HEK293 (cell line): ENCODE measurements around the gene OR13C3.

Source experiments
- SALL2 ChIP-seq: fragments of 450-650 bp; formaldehyde crosslinking; IDR thresholded peaks from 2 replicates; pipeline ENCODE4 v1.5.0; 2017; ENCODE audit warnings: missing biosample characterization, mild to moderate bottlenecking, missing genetic modification characterization, borderline replicate concordance
- SP2 ChIP-seq: fragments of 450-650 bp; formaldehyde crosslinking; IDR thresholded peaks from 2 replicates; pipeline ENCODE4 v1.5.1; 2016; ENCODE audit warnings: missing biosample characterization, missing genetic modification characterization
- ZBTB44 ChIP-seq: fragments of 450-650 bp; IDR thresholded peaks from 2 replicates; pipeline ENCODE4 v1.5.1; 2018; ENCODE audit warnings: missing biosample characterization, mild to moderate bottlenecking, missing genetic modification characterization
- ZBTB8A ChIP-seq: fragments of 450-650 bp; formaldehyde crosslinking; IDR thresholded peaks from 2 replicates; pipeline ENCODE4 v1.5.1; 2016; ENCODE audit warnings: missing biosample characterization, missing genetic modification characterization
- ZFP3 ChIP-seq: fragments of 450-650 bp; formaldehyde crosslinking; IDR thresholded peaks from 2 replicates; pipeline ENCODE4 v1.5.1; 2016; ENCODE audit warnings: low read depth, missing biosample characterization, missing genetic modification characterization
- ZNF311 ChIP-seq: fragments of 450-650 bp; formaldehyde crosslinking; IDR thresholded peaks from 2 replicates; pipeline ENCODE4 v1.5.1; 2017; ENCODE audit warnings: missing biosample characterization, missing genetic modification characterization, borderline replicate concordance
- ZNF555 ChIP-seq: fragments of 450-650 bp; formaldehyde crosslinking; conservative IDR thresholded peaks from 2 replicates; pipeline ENCODE4 v1.5.1; 2017; ENCODE audit warnings: missing biosample characterization, mild to moderate bottlenecking, missing genetic modification characterization, inconsistent platforms
- ZNF571 ChIP-seq: fragments of 450-650 bp; formaldehyde crosslinking; IDR thresholded peaks from 2 replicates; pipeline ENCODE4 v1.5.0; 2017; ENCODE audit warnings: missing biosample characterization, missing genetic modification characterization
- ZNF596 ChIP-seq: fragments of 450-650 bp; IDR thresholded peaks from 2 replicates; pipeline ENCODE4 v1.5.0; 2018; ENCODE audit warnings: missing biosample characterization, mild to moderate bottlenecking, missing genetic modification characterization, moderate library complexity
- ZSCAN30 ChIP-seq: fragments of 450-650 bp; IDR thresholded peaks from 2 replicates; pipeline ENCODE4 v1.5.1; 2018; ENCODE audit warnings: missing biosample characterization, mild to moderate bottlenecking, missing genetic modification characterization, moderate library complexity
- TF ChIP-seq, protein P1 (sequence below): fragments of 450-650 bp; formaldehyde crosslinking; IDR thresholded peaks from 2 replicates; pipeline ENCODE4 v1.5.1; 2016; ENCODE audit warnings: missing biosample characterization, missing genetic modification characterization
- TF ChIP-seq, protein P2 (sequence below): fragments of 450-650 bp; formaldehyde crosslinking; conservative IDR thresholded peaks from 2 replicates; pipeline ENCODE4 v1.5.1; 2016; ENCODE audit warnings: low read depth, missing biosample characterization, missing genetic modification characterization

- TF ChIP-seq SALL2 (tag by site-specific recombination) (no peak), ZBTB44 (tag by site-specific recombination) (no peak), ZSCAN30 (no peak), ZNF555 (tag by site-specific recombination) (no peak), ZNF311 (tag by site-specific recombination) (no peak), ZBTB8A (tag by site-specific recombination) (no peak), SP2 (tag by site-specific recombination) (no peak), ZFP3 (tag by site-specific recombination) (no peak), ZNF596 (tag by site-specific recombination) (no peak), ZNF571 (tag by site-specific recombination) (no peak)
- TF ChIP-seq, protein P1, sequence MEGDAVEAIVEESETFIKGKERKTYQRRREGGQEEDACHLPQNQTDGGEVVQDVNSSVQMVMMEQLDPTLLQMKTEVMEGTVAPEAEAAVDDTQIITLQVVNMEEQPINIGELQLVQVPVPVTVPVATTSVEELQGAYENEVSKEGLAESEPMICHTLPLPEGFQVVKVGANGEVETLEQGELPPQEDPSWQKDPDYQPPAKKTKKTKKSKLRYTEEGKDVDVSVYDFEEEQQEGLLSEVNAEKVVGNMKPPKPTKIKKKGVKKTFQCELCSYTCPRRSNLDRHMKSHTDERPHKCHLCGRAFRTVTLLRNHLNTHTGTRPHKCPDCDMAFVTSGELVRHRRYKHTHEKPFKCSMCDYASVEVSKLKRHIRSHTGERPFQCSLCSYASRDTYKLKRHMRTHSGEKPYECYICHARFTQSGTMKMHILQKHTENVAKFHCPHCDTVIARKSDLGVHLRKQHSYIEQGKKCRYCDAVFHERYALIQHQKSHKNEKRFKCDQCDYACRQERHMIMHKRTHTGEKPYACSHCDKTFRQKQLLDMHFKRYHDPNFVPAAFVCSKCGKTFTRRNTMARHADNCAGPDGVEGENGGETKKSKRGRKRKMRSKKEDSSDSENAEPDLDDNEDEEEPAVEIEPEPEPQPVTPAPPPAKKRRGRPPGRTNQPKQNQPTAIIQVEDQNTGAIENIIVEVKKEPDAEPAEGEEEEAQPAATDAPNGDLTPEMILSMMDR (tag by site-specific recombination): no peak
- TF ChIP-seq, protein P2, sequence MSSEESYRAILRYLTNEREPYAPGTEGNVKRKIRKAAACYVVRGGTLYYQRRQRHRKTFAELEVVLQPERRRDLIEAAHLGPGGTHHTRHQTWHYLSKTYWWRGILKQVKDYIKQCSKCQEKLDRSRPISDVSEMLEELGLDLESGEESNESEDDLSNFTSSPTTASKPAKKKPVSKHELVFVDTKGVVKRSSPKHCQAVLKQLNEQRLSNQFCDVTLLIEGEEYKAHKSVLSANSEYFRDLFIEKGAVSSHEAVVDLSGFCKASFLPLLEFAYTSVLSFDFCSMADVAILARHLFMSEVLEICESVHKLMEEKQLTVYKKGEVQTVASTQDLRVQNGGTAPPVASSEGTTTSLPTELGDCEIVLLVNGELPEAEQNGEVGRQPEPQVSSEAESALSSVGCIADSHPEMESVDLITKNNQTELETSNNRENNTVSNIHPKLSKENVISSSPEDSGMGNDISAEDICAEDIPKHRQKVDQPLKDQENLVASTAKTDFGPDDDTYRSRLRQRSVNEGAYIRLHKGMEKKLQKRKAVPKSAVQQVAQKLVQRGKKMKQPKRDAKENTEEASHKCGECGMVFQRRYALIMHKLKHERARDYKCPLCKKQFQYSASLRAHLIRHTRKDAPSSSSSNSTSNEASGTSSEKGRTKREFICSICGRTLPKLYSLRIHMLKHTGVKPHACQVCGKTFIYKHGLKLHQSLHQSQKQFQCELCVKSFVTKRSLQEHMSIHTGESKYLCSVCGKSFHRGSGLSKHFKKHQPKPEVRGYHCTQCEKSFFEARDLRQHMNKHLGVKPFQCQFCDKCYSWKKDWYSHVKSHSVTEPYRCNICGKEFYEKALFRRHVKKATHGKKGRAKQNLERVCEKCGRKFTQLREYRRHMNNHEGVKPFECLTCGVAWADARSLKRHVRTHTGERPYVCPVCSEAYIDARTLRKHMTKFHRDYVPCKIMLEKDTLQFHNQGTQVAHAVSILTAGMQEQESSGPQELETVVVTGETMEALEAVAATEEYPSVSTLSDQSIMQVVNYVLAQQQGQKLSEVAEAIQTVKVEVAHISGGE: no peak
Observed at GRCh38 chr9:104577263-104577662, 40.6 kb upstream of the OR13C3 start.
